Erythroblast (primary cell): ENCODE measurements around the gene GNB1L.

Source experiments
- GATA1 ChIP-seq: IDR thresholded peaks from 2 replicates; pipeline ENCODE4 v1.6.1; 2011; ENCODE audit warnings: low read depth, mild to moderate bottlenecking, control low read depth, low read length, moderate library complexity
- POLR2A ChIP-seq: IDR thresholded peaks from 2 replicates; pipeline ENCODE4 v1.6.1; 2011; ENCODE audit warnings: mild to moderate bottlenecking, low read length

DNA sequence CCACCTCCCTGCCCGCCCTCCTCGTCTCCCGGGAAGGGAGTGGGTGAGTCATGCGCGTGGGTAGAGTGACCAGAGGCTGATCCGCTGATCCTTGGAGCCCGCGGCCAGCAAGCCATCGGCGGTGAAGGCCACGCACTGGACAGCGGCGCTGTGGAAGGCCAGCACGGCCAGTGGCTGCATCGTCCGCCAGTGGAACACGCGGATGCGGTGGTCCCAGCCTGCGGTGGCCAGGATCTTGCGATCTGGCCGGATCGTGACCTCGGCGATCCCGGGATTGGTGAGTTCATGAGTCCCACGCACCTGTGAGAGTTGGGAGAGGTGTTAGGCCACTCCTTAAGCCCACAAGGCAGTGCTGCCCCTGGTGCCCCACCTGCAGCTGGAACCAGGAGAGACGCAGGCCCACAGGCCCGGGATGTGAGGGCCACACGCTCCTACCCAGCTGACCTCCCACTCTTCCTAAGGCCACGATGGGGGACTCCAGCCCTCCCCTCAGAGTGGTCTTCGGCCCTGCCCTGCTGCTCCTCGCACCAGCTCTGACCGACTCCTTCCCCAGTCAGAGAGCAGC, 65.9 kb downstream of the GNB1L start:
- no peak for TF ChIP-seq POLR2A
- no peak for TF ChIP-seq GATA1
